SK-N-SH (cell line): ENCODE data around the gene EFEMP2.

ENCODE experiments used
- EP300 ChIP-seq, 2 experiments: IDR thresholded peaks; 2 replicates each; pipeline versions ENCODE4 v1.4.0 to v1.6.1; 2012; ENCODE audit warnings: borderline replicate concordance in 1 of 2, low read depth in 1 of 2, low read length in 1 of 2
- POLR2AphosphoS5 ChIP-seq: IDR thresholded peaks from 2 replicates; pipeline ENCODE4 v1.6.1; 2012; ENCODE audit warnings: low read depth, low read length
- SMC3 ChIP-seq: IDR thresholded peaks from 2 replicates; pipeline ENCODE4 v1.6.1; 2012; ENCODE audit warnings: low read depth, low read length, improper control_type of control experiment
- TEAD4 ChIP-seq: IDR thresholded peaks from 2 replicates; pipeline ENCODE4 v1.4.0; 2012; ENCODE audit warnings: mild to moderate bottlenecking, borderline replicate concordance; ENCODE audit not compliant: insufficient read depth
- YY1 ChIP-seq: IDR thresholded peaks from 2 replicates; pipeline ENCODE4 v1.4.0; 2012; ENCODE audit warnings: low read depth, mild to moderate bottlenecking
- TF ChIP-seq, protein P1 (sequence below): fragments of 200-600 bp; sonication (generic); IDR thresholded peaks from 2 replicates; pipeline ENCODE4 v1.6.1; 2017; ENCODE audit warnings: antibody characterized with exemption, mild to moderate bottlenecking, moderate library complexity
- TF ChIP-seq, protein P2 (sequence below): IDR thresholded peaks from 2 replicates; pipeline ENCODE4 v1.6.1; 2012; ENCODE audit warnings: mild to moderate bottlenecking, low read depth, low read length, moderate library complexity

- TF ChIP-seq YY1 (no peak), EP300 (IDR thresholded peaks at IDR 0.05; ENCODE audit: borderline replicate concordance in 1 of 2, low read depth in 1 of 2, low read length in 1 of 2) (no peak), SMC3 (no peak), TEAD4 (no peak), POLR2AphosphoS5 (no peak; the same call in 1 of the 2 replicates)
- TF ChIP-seq, protein P1, sequence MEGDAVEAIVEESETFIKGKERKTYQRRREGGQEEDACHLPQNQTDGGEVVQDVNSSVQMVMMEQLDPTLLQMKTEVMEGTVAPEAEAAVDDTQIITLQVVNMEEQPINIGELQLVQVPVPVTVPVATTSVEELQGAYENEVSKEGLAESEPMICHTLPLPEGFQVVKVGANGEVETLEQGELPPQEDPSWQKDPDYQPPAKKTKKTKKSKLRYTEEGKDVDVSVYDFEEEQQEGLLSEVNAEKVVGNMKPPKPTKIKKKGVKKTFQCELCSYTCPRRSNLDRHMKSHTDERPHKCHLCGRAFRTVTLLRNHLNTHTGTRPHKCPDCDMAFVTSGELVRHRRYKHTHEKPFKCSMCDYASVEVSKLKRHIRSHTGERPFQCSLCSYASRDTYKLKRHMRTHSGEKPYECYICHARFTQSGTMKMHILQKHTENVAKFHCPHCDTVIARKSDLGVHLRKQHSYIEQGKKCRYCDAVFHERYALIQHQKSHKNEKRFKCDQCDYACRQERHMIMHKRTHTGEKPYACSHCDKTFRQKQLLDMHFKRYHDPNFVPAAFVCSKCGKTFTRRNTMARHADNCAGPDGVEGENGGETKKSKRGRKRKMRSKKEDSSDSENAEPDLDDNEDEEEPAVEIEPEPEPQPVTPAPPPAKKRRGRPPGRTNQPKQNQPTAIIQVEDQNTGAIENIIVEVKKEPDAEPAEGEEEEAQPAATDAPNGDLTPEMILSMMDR, result no peak
- TF ChIP-seq, protein P2, sequence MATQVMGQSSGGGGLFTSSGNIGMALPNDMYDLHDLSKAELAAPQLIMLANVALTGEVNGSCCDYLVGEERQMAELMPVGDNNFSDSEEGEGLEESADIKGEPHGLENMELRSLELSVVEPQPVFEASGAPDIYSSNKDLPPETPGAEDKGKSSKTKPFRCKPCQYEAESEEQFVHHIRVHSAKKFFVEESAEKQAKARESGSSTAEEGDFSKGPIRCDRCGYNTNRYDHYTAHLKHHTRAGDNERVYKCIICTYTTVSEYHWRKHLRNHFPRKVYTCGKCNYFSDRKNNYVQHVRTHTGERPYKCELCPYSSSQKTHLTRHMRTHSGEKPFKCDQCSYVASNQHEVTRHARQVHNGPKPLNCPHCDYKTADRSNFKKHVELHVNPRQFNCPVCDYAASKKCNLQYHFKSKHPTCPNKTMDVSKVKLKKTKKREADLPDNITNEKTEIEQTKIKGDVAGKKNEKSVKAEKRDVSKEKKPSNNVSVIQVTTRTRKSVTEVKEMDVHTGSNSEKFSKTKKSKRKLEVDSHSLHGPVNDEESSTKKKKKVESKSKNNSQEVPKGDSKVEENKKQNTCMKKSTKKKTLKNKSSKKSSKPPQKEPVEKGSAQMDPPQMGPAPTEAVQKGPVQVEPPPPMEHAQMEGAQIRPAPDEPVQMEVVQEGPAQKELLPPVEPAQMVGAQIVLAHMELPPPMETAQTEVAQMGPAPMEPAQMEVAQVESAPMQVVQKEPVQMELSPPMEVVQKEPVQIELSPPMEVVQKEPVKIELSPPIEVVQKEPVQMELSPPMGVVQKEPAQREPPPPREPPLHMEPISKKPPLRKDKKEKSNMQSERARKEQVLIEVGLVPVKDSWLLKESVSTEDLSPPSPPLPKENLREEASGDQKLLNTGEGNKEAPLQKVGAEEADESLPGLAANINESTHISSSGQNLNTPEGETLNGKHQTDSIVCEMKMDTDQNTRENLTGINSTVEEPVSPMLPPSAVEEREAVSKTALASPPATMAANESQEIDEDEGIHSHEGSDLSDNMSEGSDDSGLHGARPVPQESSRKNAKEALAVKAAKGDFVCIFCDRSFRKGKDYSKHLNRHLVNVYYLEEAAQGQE, result no peak
Observed at GRCh38 chr11:65856689-65857499, 15.7 kb downstream of the EFEMP2 start.
